Measurements from ENCODE around the gene APOL5. TPM values are rescaled to one million over a fixed set of nuclear protein-coding genes. Genes with fewer than 3 reads are reported as not detected.
"Not testable (repeated sequence)": the region's sequence is repeated elsewhere in the genome, so short reads cannot be mapped to it uniquely, and the experiment has no call there.

APOL5 gene
- total RNA-seq, 1 donor from 2014 or later, result not detected

DNA sequence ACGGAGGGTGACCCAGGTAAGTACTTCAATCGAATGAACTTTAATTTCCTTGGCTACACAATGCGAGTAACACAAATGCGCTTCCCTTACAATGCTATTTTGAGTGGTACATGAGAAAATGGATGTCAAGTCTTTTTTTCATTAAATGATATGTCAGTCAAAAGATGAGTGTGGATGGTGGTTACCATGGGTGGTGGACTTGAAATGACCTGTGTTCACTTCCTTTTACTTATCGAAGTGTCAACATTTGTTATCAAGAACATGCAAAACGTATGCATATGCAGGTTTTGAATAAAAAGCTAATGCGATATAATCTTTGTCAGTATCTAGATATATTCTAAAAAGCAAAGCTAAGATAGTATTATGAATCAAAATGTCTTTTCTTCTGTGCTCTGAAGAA is 8.8 kb upstream of the APOL5 start:
- intact Hi-C loops (cut with micrococcal nuclease), result no loop called here

DNA sequence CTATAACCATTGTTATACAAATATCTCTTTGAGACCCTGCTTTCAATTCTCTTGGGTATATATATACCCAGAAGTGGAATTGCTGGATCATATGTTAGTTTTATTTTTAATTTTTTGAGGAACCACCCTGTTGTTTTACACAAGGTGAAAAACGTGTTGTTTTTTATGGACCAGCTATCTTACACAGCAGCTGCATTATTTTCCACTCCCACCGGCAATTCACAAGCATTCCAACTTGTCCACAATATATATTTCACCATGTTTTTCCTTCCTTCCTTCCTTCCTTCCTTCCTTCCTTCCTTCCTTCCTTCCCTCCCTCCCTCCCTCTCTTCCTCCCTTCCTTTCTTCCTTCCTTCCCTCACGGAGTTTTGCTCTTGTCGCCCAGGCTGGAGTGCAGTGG is 6.3 kb upstream of the APOL5 start:
- intact Hi-C loops (cut with micrococcal nuclease), result no loop called here

DNA sequence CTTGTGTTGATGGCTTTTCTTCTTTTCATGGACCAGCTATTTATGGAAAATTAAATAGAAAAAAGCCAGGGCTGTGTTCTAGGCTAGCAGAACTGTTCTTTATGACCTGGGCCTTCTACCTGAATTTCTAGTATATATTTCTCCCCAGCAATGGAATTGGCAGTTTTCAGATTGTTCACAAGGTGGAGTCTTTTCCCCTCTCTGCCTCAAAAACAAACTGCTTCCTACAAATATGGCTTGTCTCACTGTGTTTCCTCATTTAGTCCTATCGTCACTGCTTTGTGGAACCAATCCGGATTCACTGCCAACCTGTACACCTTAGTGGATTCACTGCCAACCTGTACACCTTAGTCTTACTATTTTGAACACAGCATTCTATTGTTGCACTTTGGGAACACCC is 5.0 kb upstream of the APOL5 start:
- intact Hi-C loops (cut with micrococcal nuclease), result no loop called here

DNA sequence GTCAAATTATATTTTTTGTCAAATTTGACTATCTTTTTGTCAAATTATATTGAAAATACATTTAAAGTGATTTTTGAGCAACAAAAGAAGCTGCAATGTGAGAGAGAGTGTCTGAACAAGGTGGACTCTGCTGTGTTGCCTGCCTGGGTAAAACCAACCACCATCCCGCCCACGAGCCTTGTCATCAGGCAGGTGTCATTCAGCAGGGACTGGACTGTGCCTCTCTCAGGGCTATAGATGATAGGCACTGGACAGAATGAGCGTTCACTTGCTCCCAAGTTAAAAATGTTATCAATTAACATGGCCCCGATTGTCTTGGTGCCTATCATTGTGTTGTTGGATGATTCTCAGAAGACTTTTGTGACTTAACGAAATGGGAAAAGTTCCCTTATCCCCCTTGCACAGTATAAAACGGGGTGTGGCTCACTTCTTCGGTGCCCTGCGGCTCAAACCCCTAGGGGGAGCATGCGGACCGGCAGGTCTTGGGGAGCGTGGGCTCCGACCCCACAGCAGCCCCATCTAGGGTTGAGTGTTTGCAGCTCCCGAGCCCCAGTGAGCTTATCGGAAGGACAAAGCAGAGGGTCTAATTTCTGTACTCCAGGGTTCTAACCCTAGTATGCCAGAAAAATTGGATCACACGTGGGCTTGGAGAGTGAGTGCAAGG is 1.7 kb downstream of the APOL5 start:
- intact Hi-C loops (cut with micrococcal nuclease), result no loop called here

DNA sequence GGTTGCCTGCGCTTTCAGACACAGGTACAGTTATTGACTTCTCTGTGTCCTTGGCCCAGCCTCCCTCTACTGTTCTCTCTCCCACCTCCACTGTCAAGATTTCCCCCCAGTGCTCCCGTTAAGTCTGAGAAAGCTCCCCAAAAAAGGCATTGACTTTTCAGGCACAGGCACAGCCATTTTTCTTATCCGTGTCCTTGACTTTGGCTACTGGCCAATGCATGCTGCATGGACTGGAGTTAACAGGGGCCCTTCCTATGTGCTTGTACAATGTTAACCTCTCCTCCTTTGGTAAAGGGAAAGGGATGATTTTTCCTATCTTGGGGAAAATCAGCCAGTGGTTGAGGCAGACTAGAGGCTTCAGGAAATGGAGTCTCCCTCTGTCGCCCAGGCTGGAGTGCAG is 4.3 kb downstream of the APOL5 start:
- intact Hi-C loops (cut with micrococcal nuclease), result no loop called here

DNA sequence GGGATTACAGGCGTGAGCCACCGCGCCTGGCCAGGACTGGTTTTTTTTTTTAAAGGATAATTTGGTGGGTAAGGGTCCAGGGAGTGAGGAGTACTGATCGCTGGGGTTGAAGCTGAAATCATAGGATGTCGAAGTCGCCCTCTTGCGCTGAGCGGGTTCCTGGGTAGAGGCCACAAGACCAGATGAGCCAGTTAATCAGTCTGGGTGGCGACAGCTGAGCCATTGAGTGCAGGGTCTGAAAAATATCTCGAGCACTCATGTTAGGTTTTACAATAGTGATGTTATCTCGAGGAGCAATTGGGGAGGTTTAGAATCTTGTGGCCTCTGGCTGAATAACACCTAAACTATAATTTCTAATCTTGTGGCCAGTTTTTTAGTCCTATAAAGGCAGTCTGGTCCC is 7.8 kb downstream of the APOL5 start:
- intact Hi-C loops (cut with micrococcal nuclease), result no loop called here

DNA sequence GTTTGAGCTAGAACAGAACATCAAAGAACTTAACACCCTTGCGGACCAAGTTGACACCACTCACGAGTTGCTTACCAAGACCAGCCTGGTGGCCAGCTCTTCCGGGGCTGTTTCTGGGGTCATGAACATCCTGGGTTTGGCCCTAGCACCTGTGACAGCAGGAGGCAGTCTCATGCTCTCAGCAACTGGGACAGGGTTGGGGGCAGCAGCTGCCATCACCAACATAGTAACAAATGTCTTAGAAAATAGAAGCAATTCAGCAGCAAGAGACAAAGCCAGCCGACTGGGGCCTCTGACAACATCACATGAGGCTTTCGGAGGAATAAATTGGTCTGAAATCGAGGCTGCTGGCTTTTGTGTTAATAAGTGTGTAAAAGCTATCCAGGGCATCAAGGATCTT is 8.7 kb downstream of the APOL5 start:
- intact Hi-C loops (cut with micrococcal nuclease), result no loop called here

DNA sequence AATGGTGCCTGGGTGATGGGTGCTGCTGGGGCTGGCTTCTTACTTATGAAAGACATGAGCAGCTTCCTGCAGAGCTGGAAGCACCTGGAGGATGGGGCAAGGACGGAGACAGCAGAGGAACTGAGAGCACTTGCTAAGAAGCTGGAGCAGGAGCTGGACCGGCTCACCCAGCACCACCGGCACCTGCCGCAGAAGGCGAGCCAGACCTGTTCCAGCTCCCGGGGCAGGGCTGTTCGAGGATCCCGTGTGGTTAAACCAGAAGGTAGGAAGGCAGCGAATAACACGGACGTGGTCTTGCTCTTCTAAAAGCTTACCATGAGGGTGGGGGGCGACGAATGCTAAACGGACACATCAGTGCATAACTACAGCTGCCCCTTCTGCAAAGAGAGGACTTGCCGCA is 9.3 kb downstream of the APOL5 start:
- intact Hi-C loops (cut with micrococcal nuclease), result no loop called here

DNA sequence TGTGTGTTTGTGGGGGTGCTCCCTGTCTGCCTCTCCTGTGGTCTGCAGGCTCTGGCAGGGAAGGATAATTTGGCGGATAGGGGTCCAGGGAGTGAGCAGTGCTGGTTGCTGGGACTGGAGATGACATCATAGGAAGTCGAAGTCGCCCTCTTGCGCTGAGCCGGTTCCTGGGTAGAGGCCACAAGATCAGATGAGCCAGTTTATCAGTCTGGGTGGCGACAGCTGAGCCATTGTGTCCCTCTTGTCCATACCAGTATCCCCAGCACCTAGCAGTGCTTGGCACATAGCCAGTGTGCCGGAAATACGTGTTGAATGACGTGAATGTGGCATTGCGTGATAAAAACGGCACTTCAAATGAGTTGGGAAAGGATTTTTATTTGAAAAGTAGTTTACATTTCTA is 9.8 kb downstream of the APOL5 start:
- intact Hi-C loops (cut with micrococcal nuclease), result no loop called here

DNA sequence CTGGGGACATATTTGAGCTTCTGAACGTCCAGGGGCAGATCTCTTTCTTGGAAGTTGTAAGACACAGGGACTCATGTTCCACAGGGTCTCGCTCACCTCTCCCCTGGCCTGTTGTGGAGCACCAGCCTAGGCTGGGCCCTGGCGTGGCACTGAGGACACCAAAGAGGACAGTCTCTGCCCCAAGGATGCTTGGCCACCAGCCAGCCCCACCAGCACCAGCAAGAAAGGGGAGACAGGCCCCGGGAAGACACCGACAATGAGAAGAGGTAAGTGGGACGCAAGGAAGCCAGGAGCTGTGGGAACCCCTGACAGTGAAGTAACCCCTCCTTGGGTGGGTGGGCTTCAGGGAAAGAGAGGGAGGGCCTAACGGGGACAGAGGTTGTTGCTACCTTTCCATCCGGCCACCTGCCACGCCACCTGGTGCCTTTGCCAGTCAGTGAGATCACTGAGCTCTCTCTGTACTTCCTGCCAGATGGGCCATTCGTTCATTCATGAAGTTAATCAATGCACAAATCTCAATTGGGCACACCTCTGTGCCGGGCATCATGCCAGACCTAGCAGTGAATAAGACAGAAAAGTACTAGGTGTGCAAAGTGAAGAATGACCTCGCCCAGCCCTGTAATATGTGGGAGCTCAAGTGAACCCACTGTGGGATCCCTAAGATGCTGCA is 11.1 kb downstream of the APOL5 start:
- intact Hi-C loops (cut with micrococcal nuclease), result no loop called here

DNA sequence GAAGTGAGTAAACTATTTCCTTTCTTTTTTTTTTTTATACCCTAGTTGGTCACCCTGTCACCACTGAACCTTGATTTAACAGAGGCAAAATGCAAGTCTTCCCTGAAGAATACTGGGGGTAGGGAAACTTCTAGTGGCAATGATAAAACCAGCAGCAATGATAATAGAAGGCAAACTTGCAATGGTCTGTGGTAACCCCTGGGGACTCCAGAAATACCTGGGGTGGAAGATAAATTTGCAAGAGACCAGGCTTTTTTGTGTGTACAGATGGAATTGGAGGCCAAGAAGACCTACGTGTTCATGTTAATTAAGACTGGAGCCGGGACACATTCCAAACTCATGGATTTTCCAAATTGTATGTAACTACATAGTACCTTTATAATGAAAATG is 11.6 kb downstream of the APOL5 start:
- intact Hi-C loops (cut with micrococcal nuclease), result no loop called here

DNA sequence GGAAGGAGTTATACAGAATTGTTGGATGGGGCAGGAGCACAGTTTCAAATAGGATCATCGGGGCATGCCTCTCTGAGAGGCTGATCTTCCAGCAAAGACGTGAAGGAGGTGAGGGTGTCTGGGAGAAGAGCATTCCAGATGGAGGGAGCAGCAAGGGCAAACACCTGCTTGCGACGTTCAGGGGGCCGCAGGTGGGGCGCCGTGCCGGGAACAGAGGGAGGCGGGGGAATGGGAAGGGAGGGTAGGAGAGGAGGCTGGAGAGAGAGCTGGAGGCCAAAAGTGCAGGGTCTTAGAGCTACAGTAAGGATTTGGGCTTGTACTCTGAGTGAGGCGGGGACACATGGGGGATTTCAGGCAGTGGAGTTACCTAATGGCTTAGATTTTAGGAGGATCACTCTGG is 13.6 kb downstream of the APOL5 start:
- intact Hi-C loops (cut with micrococcal nuclease), result no loop called here

DNA sequence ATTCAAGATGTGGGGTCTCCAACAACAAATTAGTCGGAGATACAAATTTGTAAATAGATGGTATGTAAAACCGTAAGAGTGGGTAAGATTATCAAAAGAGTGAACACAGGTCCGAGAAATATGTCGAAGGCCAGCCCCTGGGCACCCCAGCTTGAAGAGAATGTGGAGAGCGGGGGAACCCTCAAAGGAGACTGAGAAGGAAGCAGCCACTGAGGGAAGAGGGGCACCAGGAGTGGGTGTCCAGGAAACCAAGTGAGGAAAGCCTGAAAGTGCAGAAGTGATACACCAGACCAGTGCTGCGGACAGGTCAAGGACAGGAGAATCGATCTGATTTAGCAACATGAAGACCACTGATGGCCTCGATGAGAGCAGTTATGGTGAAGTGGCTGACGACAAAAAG is 14.4 kb downstream of the APOL5 start:
- intact Hi-C loops (cut with micrococcal nuclease), result no loop called here

DNA sequence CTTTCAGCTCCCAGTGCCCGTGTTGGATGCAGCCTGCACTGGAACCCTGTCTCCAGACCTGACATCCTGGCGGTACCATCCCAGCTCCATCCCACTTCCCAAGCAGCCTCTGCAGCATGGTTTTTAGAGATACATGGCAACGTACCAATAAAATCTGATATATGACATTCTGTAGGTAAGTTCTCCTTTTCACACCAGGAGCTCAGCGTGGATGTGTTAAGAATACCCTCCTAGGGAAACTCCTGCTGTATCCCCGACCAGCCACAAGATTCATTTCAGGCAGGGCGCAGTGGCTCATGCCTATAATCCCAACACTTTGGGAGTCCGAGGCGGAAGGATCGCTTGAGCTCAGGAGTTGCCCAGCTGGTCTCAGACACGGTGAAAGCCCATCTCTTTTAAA is 15.4 kb downstream of the APOL5 start:
- intact Hi-C loops (cut with micrococcal nuclease), result no loop called here

DNA sequence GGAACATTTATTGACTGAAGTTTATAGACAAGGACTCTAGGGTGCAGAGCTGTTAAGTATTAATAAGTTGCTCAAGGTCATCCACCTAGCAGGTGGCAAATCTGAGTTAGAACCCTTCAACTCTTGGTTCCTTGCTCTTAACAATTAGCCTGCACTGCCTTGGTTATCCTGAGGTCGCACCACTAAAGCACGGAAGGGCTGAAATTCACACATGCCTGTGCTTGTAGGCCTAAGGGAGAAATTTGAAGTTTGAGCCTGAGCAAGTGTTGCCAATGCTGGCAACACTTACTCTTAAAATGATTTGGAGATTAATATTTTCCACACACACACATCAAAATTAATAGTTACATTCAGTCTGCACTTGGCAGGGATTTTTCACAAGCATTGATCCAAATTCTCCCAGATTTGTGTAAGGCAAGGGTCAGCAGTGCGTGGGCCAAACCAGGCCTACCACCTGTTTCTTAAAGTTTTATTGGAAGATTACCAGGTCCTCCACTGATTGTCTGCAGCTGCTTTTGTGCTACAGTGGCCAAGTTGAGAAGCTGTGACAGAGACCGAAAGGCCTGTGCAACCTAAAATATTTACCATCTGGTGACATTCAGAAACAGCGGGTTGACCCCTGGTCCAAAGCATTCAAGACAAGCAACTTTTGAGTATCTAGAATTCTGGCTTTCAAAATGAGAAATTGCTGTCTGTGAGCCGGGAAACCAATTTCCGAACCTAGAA is 16.3 kb downstream of the APOL5 start:
- intact Hi-C loops (cut with micrococcal nuclease), result no loop called here

DNA sequence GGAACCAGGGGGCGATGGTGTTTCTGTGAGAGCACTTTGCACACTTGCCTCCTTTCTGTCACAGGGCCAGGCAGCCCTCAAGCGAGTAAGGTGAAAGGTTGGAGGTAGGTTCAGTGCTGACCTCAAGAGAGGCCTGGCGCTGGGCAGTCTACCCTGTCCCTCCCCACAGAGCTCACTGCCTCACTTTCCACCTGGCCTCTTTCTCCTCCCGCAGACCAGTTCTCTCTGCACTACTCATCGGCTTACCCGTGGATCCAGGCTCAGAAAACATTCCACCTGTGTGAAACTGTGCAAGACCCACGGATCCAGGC is 16.8 kb downstream of the APOL5 start:
- intact Hi-C loops (cut with micrococcal nuclease), result no loop called here

DNA sequence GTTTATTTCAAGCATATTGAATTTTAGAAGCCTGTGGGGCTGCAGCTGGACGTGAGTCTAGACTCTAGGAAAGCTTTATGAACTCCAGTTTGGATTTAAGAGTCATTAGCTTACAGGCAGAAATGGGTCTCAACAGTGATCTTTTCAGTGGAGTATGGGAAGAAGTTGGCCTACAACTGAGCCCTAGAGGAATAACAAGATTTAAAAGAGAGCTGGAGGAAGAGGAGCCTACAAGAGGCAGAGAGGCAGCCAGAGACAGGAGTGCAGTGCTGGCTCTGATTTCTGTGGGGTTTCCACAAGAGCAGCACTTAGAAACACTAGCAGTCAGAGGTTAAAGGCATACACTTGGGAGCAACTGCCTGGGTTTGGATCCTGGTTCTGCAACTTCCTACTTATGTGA is 17.9 kb downstream of the APOL5 start:
- intact Hi-C loops (cut with micrococcal nuclease), result no loop called here

DNA sequence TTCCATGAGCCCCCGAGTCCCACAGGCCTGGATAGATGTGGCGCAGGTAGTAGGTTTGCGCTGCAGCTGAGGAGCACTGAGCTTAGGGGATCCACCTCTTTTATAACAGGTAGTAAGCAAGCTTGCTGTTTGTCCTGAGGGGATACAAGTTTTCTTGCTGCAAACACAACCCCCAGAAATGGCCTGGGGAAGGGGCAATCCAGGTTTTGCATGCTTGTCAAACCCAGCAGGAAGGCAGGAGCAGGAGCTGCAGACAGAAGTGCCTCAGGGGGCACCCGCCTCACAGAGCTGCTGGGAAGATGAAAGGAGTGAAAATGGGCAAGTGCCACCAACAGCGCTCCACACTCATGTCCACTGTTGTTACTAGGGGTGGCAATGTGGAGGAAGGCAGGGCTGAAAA is 18.5 kb downstream of the APOL5 start:
- intact Hi-C loops (cut with micrococcal nuclease), result no loop called here

DNA sequence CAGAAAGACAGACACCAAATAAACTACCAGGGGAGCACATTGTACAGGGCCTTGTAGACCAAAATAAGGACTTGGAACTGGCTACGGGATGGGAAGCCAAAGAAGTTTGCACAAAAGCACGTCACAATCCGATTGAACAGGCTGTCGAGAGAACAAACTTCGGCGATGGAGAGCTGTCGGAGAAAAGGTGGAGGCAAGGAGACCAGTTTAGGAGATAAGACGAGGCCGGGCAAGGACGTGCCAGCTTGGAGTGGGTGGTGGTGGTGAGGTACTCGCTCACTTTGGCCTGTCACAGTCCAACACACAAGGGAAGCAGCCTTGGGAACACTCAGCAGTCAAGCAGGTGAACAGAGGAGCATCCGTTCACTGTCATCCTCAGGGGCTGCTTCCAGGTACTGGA is 19.0 kb downstream of the APOL5 start:
- intact Hi-C loops (cut with micrococcal nuclease), result no loop called here

DNA sequence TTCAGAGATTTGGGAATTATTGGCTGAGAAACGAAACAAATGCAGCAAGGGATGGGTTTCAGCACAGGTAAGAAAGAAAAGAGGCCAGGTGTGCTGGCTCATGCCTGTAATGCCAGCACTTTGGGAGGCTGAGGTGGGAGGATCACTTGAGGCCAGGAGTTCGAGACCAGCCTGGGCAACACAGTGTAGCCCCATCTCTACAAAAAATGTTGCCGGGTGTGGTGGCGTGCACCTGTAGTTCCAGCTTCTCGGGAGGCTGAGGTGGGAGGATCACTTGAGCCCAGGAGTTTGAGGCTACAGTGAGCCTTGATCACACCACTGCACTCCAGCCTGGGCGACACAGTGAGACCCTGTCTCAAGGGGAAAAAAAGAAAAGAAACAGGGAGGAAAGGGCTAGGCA is 20.2 kb downstream of the APOL5 start:
- intact Hi-C loops (cut with micrococcal nuclease), result not testable (repeated sequence)

DNA sequence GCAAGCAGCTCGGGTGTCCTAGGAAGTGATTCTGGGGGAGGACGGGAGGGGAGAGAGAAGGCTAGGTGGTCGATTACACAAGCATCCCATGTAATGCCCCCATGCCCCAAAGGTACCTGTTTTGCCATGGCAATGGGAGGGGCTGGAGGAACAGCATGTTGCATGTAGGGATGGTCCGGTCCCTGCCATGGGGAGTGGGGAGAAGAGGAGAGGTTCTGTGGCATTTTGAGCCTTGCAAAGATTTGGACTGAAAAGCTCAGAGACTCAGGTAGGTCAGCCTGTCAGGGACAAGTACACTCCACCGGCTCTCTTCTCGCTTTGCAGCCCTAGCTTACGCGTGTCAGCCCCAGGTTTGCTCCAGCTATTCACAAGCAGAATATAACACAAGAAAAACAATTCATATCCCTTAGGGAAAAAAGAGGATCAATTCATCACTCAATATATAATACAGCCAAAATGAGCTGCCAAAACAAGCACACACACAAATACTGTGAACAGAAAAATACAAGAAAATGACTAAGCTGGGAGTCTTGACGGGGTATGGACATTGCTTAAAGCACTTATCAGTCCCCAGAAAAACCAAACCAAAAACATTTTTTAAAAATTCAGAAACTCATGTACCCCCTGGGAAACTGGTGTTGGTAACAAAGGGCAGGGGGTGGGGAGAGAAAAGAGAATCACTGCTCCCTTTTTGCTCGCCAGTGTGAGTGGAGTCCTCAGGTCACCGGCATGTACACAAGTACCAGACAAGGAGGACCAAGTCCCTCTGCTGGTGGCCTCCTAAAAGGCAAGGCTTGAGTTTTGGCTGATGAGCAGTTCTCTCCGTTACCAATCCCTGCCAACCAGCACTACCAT is 21.6 kb downstream of the APOL5 start:
- intact Hi-C loops (cut with micrococcal nuclease), result no loop called here

DNA sequence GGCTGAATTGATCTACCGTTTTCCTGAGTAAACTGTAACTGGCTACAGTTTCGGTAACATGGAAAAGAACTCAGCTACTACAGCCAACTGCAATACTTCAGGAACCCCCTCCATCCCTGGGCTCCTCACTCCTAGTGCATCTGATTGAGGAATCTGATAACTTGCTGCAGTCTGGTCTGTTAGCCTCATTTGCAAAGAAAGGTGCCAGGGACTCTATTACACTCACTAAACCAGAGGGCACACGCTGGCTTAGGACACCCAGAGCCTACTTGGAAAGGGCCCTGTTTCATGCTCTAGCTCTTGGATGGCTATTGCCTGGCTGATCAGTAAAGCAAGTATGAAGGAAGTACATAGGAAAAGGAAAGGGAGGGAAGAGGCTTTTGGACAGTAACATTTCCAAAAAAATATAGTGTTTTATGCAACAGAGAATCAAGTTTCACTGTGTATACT is 22.3 kb downstream of the APOL5 start:
- intact Hi-C loops (cut with micrococcal nuclease), result no loop called here

Measured in T-helper 2 cell treated with Interferon-gamma antibody and Interleukin-4, amounts not matched to agents 100 ng/mL and 5 ng/mL, for 36 hours (primary cell).